Gastroesophageal sphincter (tissue), 3 donors: ENCODE results near the gene LRRC25.

ENCODE experiments used
- CTCF ChIP-seq, 4 experiments: fragments of 200-600 bp in 2 of 4; fragments of 450-650 bp in 2 of 4; sonication (generic) in 1 of 4; IDR thresholded peaks; one replicate each; pipeline ENCODE4 v1.5.1; 2017 to 2019; ENCODE audit warnings: antibody characterized with exemption in 4 of 4, mild to moderate bottlenecking in 2 of 4, moderate library complexity in 2 of 4
- EP300 ChIP-seq: sonication (generic); formaldehyde crosslinking; IDR thresholded peaks from one replicate; pipeline ENCODE4 v1.6.1; 2017; ENCODE audit warnings: antibody characterized with exemption, mild to moderate bottlenecking
- POLR2A ChIP-seq, 2 donors: fragments of 450-650 bp; IDR thresholded peaks; one replicate each; pipeline ENCODE4 v1.6.1; 2017; ENCODE audit warnings: antibody characterized with exemption in 2 of 2, mild to moderate bottlenecking in 2 of 2, moderate library complexity in 1 of 2
- POLR2AphosphoS5 ChIP-seq: sonication (generic); formaldehyde crosslinking; IDR thresholded peaks from one replicate; pipeline ENCODE4 v1.6.1; 2017; ENCODE audit warnings: antibody characterized with exemption

DNA sequence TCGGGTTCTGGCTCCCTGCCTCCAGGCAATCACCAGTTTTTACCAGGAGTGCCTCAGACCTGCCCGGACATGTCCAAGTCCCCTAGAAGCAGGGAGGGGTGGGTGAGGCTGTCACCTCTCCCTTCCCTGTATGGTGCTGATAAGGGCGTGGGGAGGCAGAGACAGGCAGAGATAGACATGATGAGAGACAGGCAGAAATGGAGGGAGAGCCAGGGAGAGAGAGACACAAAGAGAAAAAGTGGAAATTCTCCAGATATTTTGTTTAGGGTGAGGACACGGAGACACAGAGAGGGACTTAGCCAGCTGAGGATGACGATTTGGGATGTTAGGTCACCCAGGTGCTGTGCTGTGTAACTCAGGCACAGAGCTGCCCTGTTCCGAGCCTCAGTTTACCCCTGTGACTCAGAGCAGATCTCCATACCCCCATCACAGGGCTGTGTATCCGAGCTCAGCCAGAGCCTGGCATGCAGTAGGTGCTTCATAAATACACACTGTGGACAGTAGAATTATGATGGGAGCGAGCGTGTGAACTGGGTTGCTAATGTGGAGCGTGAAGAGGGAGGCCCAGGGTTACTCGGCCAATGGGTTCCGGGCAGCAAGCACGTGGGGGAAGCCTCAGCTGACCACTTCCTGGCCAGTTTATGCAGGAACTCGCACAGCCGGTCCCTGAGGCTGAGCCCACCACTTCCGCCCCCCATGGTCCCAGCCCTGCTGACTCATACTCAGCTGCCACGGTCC lies 23.4 kb downstream of the LRRC25 start:
- TF ChIP-seq POLR2A (IDR thresholded peaks at IDR 0.05) = no peak
- peak; percentile 78 for TF ChIP-seq POLR2AphosphoS5
- no peak for TF ChIP-seq CTCF (IDR thresholded peaks at IDR 0.05)
- TF ChIP-seq EP300 = no peak
